Smooth muscle cell (in vitro differentiated cells): ENCODE data around the gene FAM120A. TPM values are rescaled to one million over a fixed set of nuclear protein-coding genes. Genes with fewer than 3 reads are reported as not detected.

ENCODE experiments used
- DNase-seq: peaks from one replicate; lab custom pipeline; 2025; ENCODE audit not compliant: unreplicated experiment; lab: John Stamatoyannopoulos, UW
- H2AFZ ChIP-seq: fragments of 200-600 bp; sonication (generic); 2 replicates; pipeline ENCODE4 v1.6.0; 2016; ENCODE audit warnings: antibody characterized with exemption, low read depth, mild to moderate bottlenecking
- H3F3A ChIP-seq: fragments of 200-600 bp; sonication (generic); 2 replicates; pipeline ENCODE4 v1.6.0; 2017; ENCODE audit warnings: antibody characterized with exemption, low read depth
- H3K27ac ChIP-seq: fragments of 200-600 bp; sonication (generic); 2 replicates; pipeline ENCODE4 v1.5.1; 2016; ENCODE audit warnings: low read depth, mild to moderate bottlenecking
- H3K27me3 ChIP-seq: fragments of 200-600 bp; sonication (generic); 2 replicates; pipeline ENCODE4 v1.6.1; 2016; ENCODE audit warnings: low read depth, mild to moderate bottlenecking
- H3K36me3 ChIP-seq: fragments of 200-600 bp; sonication (generic); 2 replicates; pipeline ENCODE4 v1.5.1; 2016; ENCODE audit warnings: low read depth
- H3K4me1 ChIP-seq: fragments of 200-600 bp; sonication (generic); 2 replicates; pipeline ENCODE4 v1.5.1; 2016; ENCODE audit warnings: low read depth
- H3K4me2 ChIP-seq: fragments of 200-600 bp; sonication (generic); 2 replicates; pipeline ENCODE4 v1.6.0; 2016; ENCODE audit warnings: mild to moderate bottlenecking
- H3K4me3 ChIP-seq: fragments of 200-600 bp; sonication (generic); 2 replicates; pipeline ENCODE4 v1.5.1; 2016; ENCODE audit warnings: mild to moderate bottlenecking
- H3K79me2 ChIP-seq: fragments of 200-600 bp; sonication (generic); 2 replicates; pipeline ENCODE4 v1.6.0; 2016; ENCODE audit warnings: low read depth, mild to moderate bottlenecking
- H3K9ac ChIP-seq: fragments of 200-600 bp; sonication (generic); 2 replicates; pipeline ENCODE4 v1.6.0; 2016; ENCODE audit warnings: low read depth
- H3K9me3 ChIP-seq: fragments of 200-600 bp; sonication (generic); replicated peaks from 2 replicates; pipeline ENCODE4 v1.5.1; 2016; ENCODE audit warnings: low read depth
- H4K20me1 ChIP-seq: fragments of 200-600 bp; sonication (generic); 2 replicates; pipeline ENCODE4 v1.6.0; 2016; ENCODE audit warnings: low read depth
- CTCF ChIP-seq: fragments of 200-600 bp; sonication (generic); IDR thresholded peaks from 2 replicates; pipeline ENCODE4 v1.5.1; 2017; ENCODE audit warnings: borderline replicate concordance, mild to moderate bottlenecking, antibody characterized with exemption; ENCODE audit not compliant: insufficient read depth, poor library complexity, severe bottlenecking
- WGBS: methylation state at CpG from one replicate; pipeline ENCODE4 v1.1.7; 2016; ENCODE audit warnings: low lambda C conversion rate; 5-methylcytosine and 5-hydroxymethylcytosine counted together
- polyA plus RNA-seq: library from polyadenylated mRNA; unstranded; fragments of >200 nt; fragmentation: Nextera tagmentation; extraction: Ambion mirVana; gene quantifications from 2 replicates; pipeline ENCODE4 v1.2.1, GENCODE V29; 2016
- total RNA-seq: library from RNA; depleted of rRNA; stranded (reverse); fragments of >200 nt; gene quantifications from 2 replicates; pipeline ENCODE4 v1.2.3, GENCODE V29; 2014

Gene FAM120A
- total and polyA plus RNA-seq, 2 experiments from 2014 or later = 14.4 to 47.2 TPM

- no peak overlapping the region for H3K9ac ChIP-seq
- H3K4me3 ChIP-seq = no peak overlapping the region
- H4K20me1 ChIP-seq = peaks cover 73% of the 10 kb centered on the region
- H3K27ac ChIP-seq = no peak overlapping the region
- H3F3A ChIP-seq = no peaks in the 10 kb centered on the region
- no peaks in the 10 kb centered on the region for H3K4me1 ChIP-seq
- no peaks in the 10 kb centered on the region for H3K36me3 ChIP-seq
- TF ChIP-seq CTCF = no peak
- H2AFZ ChIP-seq = no peak overlapping the region
- H3K79me2 ChIP-seq = peaks cover 35% of the 10 kb centered on the region
- 95% methylated on average over 3 of the region's 3 CpGs for WGBS
- no peaks in the 10 kb centered on the region for H3K9me3 ChIP-seq
- no peak overlapping the region for H3K4me2 ChIP-seq
- no peak for DNase-seq
- H3K27me3 ChIP-seq = no peaks in the 10 kb centered on the region
Measured at GRCh38 chr9:93491593-93492232, 40.2 kb downstream of the FAM120A start.

GRCh38 chr9:93492327-93492726 is 40.8 kb downstream of the FAM120A start:
- Histone ChIP-seq H4K20me1 (peaks cover 71% of the 10 kb centered on the region), H3K4me1 (no peaks in the 10 kb centered on the region), H3K27ac (no peak overlapping the region), H2AFZ (no peak overlapping the region), H3K9ac (no peak overlapping the region), H3K4me2 (no peak overlapping the region), H3F3A (no peaks in the 10 kb centered on the region), H3K4me3 (no peak overlapping the region), H3K9me3 (no peaks in the 10 kb centered on the region), H3K27me3 (no peaks in the 10 kb centered on the region), H3K79me2 (peaks cover 29% of the 10 kb centered on the region), H3K36me3 (no peaks in the 10 kb centered on the region)
- WGBS = 79% methylated on average over 5 of the region's 5 CpGs
- DNase-seq = no peak
- TF ChIP-seq CTCF = no peak

- H3F3A ChIP-seq = no peaks in the 10 kb centered on the region
- no peak overlapping the region for H3K4me2 ChIP-seq
- no peak for DNase-seq
- no peak for TF ChIP-seq CTCF
- H3K4me3 ChIP-seq = no peak overlapping the region
- H3K9ac ChIP-seq = no peak overlapping the region
- H3K9me3 ChIP-seq = no peaks in the 10 kb centered on the region
- peaks cover 66% of the 10 kb centered on the region for H4K20me1 ChIP-seq
- H2AFZ ChIP-seq = no peak overlapping the region
- no peak overlapping the region for H3K27ac ChIP-seq
- H3K36me3 ChIP-seq = peaks cover 6% of the 10 kb centered on the region
- peaks cover 27% of the 10 kb centered on the region for H3K79me2 ChIP-seq
- no peaks in the 10 kb centered on the region for H3K27me3 ChIP-seq
- 95% methylated on average over 12 of the region's 12 CpGs for WGBS
- no peaks in the 10 kb centered on the region for H3K4me1 ChIP-seq
Measured at GRCh38 chr9:93493949-93494348, 42.5 kb downstream of the FAM120A start.

GRCh38 chr9:93496285-93496684 is 44.8 kb downstream of the FAM120A start:
- no peaks in the 10 kb centered on the region for H3K4me1 ChIP-seq
- no peaks in the 10 kb centered on the region for H3K9me3 ChIP-seq
- WGBS = 78% methylated on average over 3 of the region's 3 CpGs
- H4K20me1 ChIP-seq = peaks cover 50% of the 10 kb centered on the region
- H3K27ac ChIP-seq = no peak overlapping the region
- peaks cover 8% of the 10 kb centered on the region for H3K79me2 ChIP-seq
- H3K4me3 ChIP-seq = no peak overlapping the region
- no peak overlapping the region for H3K4me2 ChIP-seq
- no peak overlapping the region for H2AFZ ChIP-seq
- no peak for DNase-seq
- H3K36me3 ChIP-seq = peaks cover 6% of the 10 kb centered on the region
- TF ChIP-seq CTCF = no peak
- H3K9ac ChIP-seq = no peak overlapping the region
- no peaks in the 10 kb centered on the region for H3F3A ChIP-seq
- H3K27me3 ChIP-seq = no peaks in the 10 kb centered on the region
